Measurements from ENCODE around the gene C9orf152. TPM values are rescaled to one million over a fixed set of nuclear protein-coding genes. Genes with fewer than 3 reads are reported as not detected.

The C9orf152 gene
- total RNA-seq, 1 experiment from 2014 or later: 0.95 TPM

DNA sequence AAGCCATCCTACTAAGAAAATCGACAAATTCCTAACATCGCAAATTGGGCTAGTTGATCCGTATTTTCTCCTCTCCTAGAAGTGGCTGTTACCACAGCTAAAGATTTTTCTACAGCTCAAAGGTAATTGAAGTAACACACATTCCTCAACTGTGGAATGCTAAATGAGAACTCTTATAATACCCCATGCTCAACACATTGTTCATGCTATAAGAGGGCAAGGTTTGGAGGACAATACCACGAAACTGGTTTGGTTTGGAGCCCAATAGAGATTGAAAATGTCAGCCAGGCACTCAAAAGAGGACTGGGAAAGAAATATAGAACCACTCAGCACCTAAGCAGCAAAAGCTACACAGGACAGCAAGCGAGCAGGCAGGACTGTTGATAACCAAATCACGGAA is 38.3 kb upstream of the C9orf152 start:
- peaks cover 44% of the 10 kb centered on the region for H3K79me2 ChIP-seq (ENCODE audit: low read length)
- BruUV-seq (replicated peaks): no TSS peak
- POLR2A ChIA-PET (ENCODE audit: unreplicated experiment): no interaction called here
- CTCF ChIA-PET: interaction anchor here (0.6 kb wide), 1 partner anchor 1694 kb away, joined by 5 read pairs; no protein-coding TSS in a partner anchor
- no peak overlapping the region for H3K4me2 ChIP-seq (ENCODE audit: low read length)
- intact Hi-C loops (cut with micrococcal nuclease): no loop called here
- no peak for DNase-seq
- H3K4me1 ChIP-seq (ENCODE audit: insufficient read depth, low read length): peaks cover 10% of the 10 kb centered on the region; the same call in 1 of the 2 replicates
- H3K36me3 ChIP-seq (ENCODE audit: low read depth, low read length): peaks cover 67% of the 10 kb centered on the region
- H2AFZ ChIP-seq (ENCODE audit: low read length): no peak overlapping the region
- no peaks in the 10 kb centered on the region for H3K9me2 ChIP-seq (replicated peaks; ENCODE audit: low read length)
- no peak for ATAC-seq
- no peak overlapping the region for H3K4me3 ChIP-seq (ENCODE audit: low read length)
- no peaks in the 10 kb centered on the region for H3K9me3 ChIP-seq (ENCODE audit: low read length)
- H3K9ac ChIP-seq (ENCODE audit: low read length): no peak overlapping the region
- H3F3A ChIP-seq (ENCODE audit: low read length, unreplicated experiment): no peaks in the 10 kb centered on the region
- no peaks in the 10 kb centered on the region for H3K27me3 ChIP-seq (ENCODE audit: low read length)
- no peak overlapping the region for H3K27ac ChIP-seq (ENCODE audit: low read length)
- H4K20me1 ChIP-seq (ENCODE audit: low read length): peaks cover 33% of the 10 kb centered on the region; the same call in 1 of the 2 replicates
- TF ChIP-seq EZH2 (IDR thresholded peaks at IDR 0.05; ENCODE audit: low read length, unreplicated experiment): no peak
- TF ChIP-seq, protein P1, sequence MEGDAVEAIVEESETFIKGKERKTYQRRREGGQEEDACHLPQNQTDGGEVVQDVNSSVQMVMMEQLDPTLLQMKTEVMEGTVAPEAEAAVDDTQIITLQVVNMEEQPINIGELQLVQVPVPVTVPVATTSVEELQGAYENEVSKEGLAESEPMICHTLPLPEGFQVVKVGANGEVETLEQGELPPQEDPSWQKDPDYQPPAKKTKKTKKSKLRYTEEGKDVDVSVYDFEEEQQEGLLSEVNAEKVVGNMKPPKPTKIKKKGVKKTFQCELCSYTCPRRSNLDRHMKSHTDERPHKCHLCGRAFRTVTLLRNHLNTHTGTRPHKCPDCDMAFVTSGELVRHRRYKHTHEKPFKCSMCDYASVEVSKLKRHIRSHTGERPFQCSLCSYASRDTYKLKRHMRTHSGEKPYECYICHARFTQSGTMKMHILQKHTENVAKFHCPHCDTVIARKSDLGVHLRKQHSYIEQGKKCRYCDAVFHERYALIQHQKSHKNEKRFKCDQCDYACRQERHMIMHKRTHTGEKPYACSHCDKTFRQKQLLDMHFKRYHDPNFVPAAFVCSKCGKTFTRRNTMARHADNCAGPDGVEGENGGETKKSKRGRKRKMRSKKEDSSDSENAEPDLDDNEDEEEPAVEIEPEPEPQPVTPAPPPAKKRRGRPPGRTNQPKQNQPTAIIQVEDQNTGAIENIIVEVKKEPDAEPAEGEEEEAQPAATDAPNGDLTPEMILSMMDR (conservative IDR thresholded peaks at IDR 0.05; ENCODE audit: low read depth, low read length): no peak
- TF ChIP-seq EZH2phosphoT487 (IDR thresholded peaks at IDR 0.05; ENCODE audit: borderline replicate concordance, low read length): no peak

DNA sequence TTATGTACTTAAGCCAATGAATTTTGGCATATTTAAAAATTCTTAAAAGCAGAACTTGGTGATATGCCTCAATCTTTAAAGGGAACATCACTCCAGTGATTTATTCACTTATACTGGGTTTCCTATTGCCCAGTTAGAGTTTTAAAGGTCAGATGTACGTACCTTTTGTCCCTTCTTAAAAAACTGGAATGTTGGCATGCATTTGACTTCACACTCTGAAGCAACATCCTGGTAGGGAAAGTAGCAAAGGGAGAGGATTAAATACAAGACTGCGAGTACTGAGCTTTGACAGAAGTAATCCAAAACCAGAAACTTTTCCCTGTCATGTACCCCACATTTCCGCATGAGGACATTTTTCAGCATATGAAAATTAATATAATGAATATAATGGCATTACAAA is 36.7 kb upstream of the C9orf152 start:
- CTCF ChIA-PET: no interaction called here
- Histone ChIP-seq H3K4me1 (ENCODE audit: insufficient read depth, low read length) (no peaks in the 10 kb centered on the region), H3K27me3 (ENCODE audit: low read length) (no peaks in the 10 kb centered on the region), H3K4me2 (ENCODE audit: low read length) (no peak overlapping the region), H3F3A (ENCODE audit: low read length, unreplicated experiment) (no peaks in the 10 kb centered on the region), H3K36me3 (ENCODE audit: low read depth, low read length) (peaks cover 52% of the 10 kb centered on the region), H3K4me3 (ENCODE audit: low read length) (no peak overlapping the region), H3K79me2 (ENCODE audit: low read length) (peaks cover 28% of the 10 kb centered on the region), H3K9me3 (ENCODE audit: low read length) (no peaks in the 10 kb centered on the region), H4K20me1 (ENCODE audit: low read length) (peaks cover 17% of the 10 kb centered on the region; the same call in 1 of the 2 replicates), H3K9me2 (replicated peaks; ENCODE audit: low read length) (no peaks in the 10 kb centered on the region), H3K9ac (ENCODE audit: low read length) (no peak overlapping the region), H2AFZ (ENCODE audit: low read length) (no peak overlapping the region), H3K27ac (ENCODE audit: low read length) (no peak overlapping the region)
- BruUV-seq (replicated peaks): no TSS peak
- DNase-seq (no peak), ATAC-seq (no peak)
- intact Hi-C loops (cut with micrococcal nuclease): no loop called here
- TF ChIP-seq EZH2 (IDR thresholded peaks at IDR 0.05; ENCODE audit: low read length, unreplicated experiment): no peak
- TF ChIP-seq, protein P1 (conservative IDR thresholded peaks at IDR 0.05; ENCODE audit: low read depth, low read length): no peak
- TF ChIP-seq EZH2phosphoT487 (IDR thresholded peaks at IDR 0.05; ENCODE audit: borderline replicate concordance, low read length): no peak
- POLR2A ChIA-PET (ENCODE audit: unreplicated experiment): no interaction called here

DNA sequence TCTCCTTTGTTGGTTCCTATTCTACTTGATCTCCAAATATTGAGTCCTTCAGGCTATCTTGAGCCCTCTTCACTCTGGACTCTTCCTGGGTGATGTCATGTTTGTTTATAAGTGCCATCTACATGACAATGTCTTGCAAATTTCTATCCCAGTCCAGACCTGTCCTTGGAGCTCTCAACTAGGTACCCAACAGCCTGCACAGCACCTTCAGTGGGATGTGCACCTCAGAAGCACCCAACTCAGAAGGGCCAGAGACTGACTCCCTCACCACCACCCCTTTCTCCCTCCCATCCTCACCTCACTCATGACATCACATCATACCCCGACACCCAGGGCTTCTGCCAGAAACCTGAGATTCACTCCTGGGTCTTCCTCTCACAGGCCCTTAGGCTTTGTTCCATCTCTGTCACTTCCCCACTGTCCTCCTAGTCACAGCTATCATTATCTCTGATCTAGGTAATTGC is 33.9 kb upstream of the C9orf152 start:
- ATAC-seq: no peak

More for the DNA sequence above, 33.9 kb upstream of the C9orf152 start:
- Histone ChIP-seq H2AFZ (ENCODE audit: low read length) (no peak overlapping the region), H3K9me3 (ENCODE audit: low read length) (no peaks in the 10 kb centered on the region), H3F3A (ENCODE audit: low read length, unreplicated experiment) (no peaks in the 10 kb centered on the region), H3K4me2 (ENCODE audit: low read length) (no peak overlapping the region), H3K27ac (ENCODE audit: low read length) (no peak overlapping the region), H3K79me2 (ENCODE audit: low read length) (peaks cover 10% of the 10 kb centered on the region), H3K36me3 (ENCODE audit: low read depth, low read length) (peaks cover 33% of the 10 kb centered on the region), H3K9me2 (replicated peaks; ENCODE audit: low read length) (no peaks in the 10 kb centered on the region), H3K4me3 (ENCODE audit: low read length) (no peak overlapping the region), H3K4me1 (ENCODE audit: insufficient read depth, low read length) (no peaks in the 10 kb centered on the region), H3K27me3 (ENCODE audit: low read length) (no peaks in the 10 kb centered on the region), H4K20me1 (ENCODE audit: low read length) (peaks cover 7% of the 10 kb centered on the region; the same call in 1 of the 2 replicates), H3K9ac (ENCODE audit: low read length) (no peak overlapping the region)
- intact Hi-C loops (cut with micrococcal nuclease): no loop called here
- DNase-seq: no peak
- TF ChIP-seq, protein P1 (conservative IDR thresholded peaks at IDR 0.05; ENCODE audit: low read depth, low read length): no peak
- TF ChIP-seq EZH2phosphoT487 (IDR thresholded peaks at IDR 0.05; ENCODE audit: borderline replicate concordance, low read length) (no peak), EZH2 (IDR thresholded peaks at IDR 0.05; ENCODE audit: low read length, unreplicated experiment) (no peak)
- POLR2A ChIA-PET (ENCODE audit: unreplicated experiment): no interaction called here
- no TSS peak for BruUV-seq (replicated peaks)
- CTCF ChIA-PET: no interaction called here
